Naive thymus-derived CD8-positive, alpha-beta T cell (primary cell): ENCODE results near the gene OAS2. TPM values are rescaled to one million over a fixed set of nuclear protein-coding genes. Genes with fewer than 3 reads are reported as not detected.

Experiments
- ATAC-seq, 2 donors: fragments of 150-1000 bp; cut with Tn5 transposase in 1 of 2; sonication (Bioruptor Pico), chemical (Tn5 transposase) in 1 of 2; 1 replicate in 1 of 2; 2 replicates in 1 of 2; pipeline ENCODE4 v1.10.0; 2021; ENCODE audit warnings: mild to moderate bottlenecking in 2 of 2, moderate library complexity in 2 of 2
- POLR2A ChIA-PET: fragments of 350-600 bp; sonication (Branson Sonifier 250); formaldehyde crosslinking; loops from one replicate; lab custom pipeline; 2021; ENCODE audit warnings: antibody characterized with exemption; lab: Charles Lee
- DNase-seq, 10 donors: peaks; one replicate each; pipeline versions ENCODE4 v3.0.0 to v3.0.0-alpha.2; 2020 to 2022
- H3K27ac Mint-ChIP-seq, 10 donors: one replicate each; pipeline ENCODE4 v1.8.0; 2020 to 2022; ENCODE audit warnings: mild to moderate bottlenecking in 10 of 10, mixed read lengths in 10 of 10, moderate library complexity in 4 of 10, inconsistent platforms in 1 of 10
- H3K27me3 Mint-ChIP-seq, 5 donors: one replicate each; pipeline ENCODE4 v1.8.0; 2021 to 2022; ENCODE audit warnings: mixed read lengths in 5 of 5
- H3K36me3 Mint-ChIP-seq, 3 donors: one replicate each; pipeline ENCODE4 v1.8.0; 2020 to 2022; ENCODE audit warnings: mixed read lengths in 3 of 3, mild to moderate bottlenecking in 2 of 3, inconsistent platforms in 1 of 3
- H3K4me1 Mint-ChIP-seq, 4 donors: one replicate each; pipeline ENCODE4 v1.8.0; 2021 to 2022; ENCODE audit warnings: mixed read lengths in 4 of 4
- H3K4me3 Mint-ChIP-seq, 10 donors: one replicate each; pipeline ENCODE4 v1.8.0; 2020 to 2022; ENCODE audit warnings: mild to moderate bottlenecking in 10 of 10, mixed read lengths in 10 of 10, moderate library complexity in 6 of 10, inconsistent platforms in 1 of 10
- H3K9me3 Mint-ChIP-seq, 9 donors: one replicate each; pipeline ENCODE4 v1.8.0; 2020 to 2022; ENCODE audit warnings: mixed read lengths in 9 of 9, mild to moderate bottlenecking in 3 of 9, inconsistent platforms in 1 of 9, moderate library complexity in 1 of 9
- polyA plus RNA-seq, 3 donors: library from polyadenylated mRNA; unstranded; fragments of 300-500 nt; fragmentation: Illumina TruSeq; gene quantifications; one replicate each; pipeline ENCODE4 v1.2.3, GENCODE V29; 2021
- total RNA-seq, 8 experiments: library from RNA in 2 of 8; stranded (reverse) in 2 of 8; gene quantifications; one replicate each; pipeline ENCODE4 v1.2.3 and lab custom pipeline; 2021 to 2026

The OAS2 gene
- total and polyA plus RNA-seq, 5 experiments from 2014 or later = 25.6 to 47.9 (median 40.9) TPM

- H3K4me1 Mint-ChIP-seq = peaks cover 10 to 33% (median 28%) of the 10 kb centered on the region in 4 donors
- no peaks in the 10 kb centered on the region for H3K9me3 Mint-ChIP-seq
- DNase-seq (peak in 8 of 10 donors; percentile 4 to 39 (median 32)), ATAC-seq (peak; percentile 78 to 91)
- peaks cover 0 to 2% (median 0%) of the 10 kb centered on the region in 3 donors for H3K36me3 Mint-ChIP-seq
- POLR2A ChIA-PET = no interaction called here
- peak within 1 kb of the TSS; percentile 73 to 89 (median 77) for H3K4me3 Mint-ChIP-seq
- H3K27me3 Mint-ChIP-seq = peaks cover 0 to 2% (median 0%) of the 10 kb centered on the region in 5 donors
- peak within 1 kb of the TSS in 9 of 10 donors; percentile 11 to 77 (median 39) for H3K27ac Mint-ChIP-seq
These were observed 78.5 kb downstream of the OAS2 start, which contains the start of gene DTX1 for GRCh38 chr12:113056631-113057488. Gene DTX1 (plus strand): TSS chr12:113056730. CDS start chr12:113058193, 1,463 bp downstream.

DNA sequence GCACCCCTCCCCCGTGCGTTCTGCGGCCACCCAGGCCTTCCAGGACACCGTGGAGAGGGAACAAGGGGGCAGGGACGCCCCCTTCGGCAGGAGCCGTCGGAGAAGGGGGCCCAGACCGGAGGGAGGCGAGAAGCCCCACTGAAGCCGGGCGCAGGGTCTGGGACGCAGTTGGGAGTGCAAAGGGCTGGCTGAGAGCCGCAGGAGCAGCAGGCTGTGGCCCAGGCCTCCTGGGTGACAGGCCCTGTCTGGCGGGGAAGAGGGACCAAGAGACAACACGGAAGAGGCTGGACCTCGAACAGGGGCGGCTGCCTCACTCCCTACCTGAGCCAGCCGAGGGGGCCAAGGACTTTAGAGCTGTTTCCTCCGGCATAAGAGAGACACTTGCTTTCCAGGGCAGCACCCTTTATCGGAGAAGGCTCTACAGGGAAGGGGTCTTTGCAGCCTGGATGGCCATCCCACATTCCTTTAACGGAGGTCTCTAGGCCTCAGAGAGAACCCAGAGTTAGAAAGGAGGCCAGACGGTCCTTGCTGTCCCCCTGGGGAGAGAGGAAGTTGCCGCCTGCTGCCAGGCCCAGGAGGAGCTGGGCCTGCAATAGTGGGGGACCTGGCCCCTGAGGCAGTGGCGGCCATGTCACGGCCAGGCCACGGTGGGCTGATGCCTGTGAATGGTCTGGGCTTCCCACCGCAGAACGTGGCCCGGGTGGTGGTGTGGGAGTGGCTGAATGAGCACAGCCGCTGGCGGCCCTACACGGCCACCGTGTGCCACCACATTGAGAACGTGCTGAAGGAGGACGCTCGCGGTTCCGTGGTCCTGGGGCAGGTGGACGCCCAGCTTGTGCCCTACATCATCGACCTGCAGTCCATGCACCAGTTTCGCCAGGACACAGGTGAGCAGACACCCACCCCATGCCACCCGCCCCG lies 79.5 kb downstream of the OAS2 start:
- Mint-ChIP-seq H3K4me3 (peak overlapping the region; percentile 29 to 84 (median 68)), H3K27ac (peak overlapping the region in 4 of 10 donors; percentile 24 to 41 (median 30)), H3K4me1 (peaks cover 10 to 33% (median 19%) of the 10 kb centered on the region in 4 donors), H3K9me3 (no peaks in the 10 kb centered on the region), H3K27me3 (peaks cover 0 to 2% (median 0%) of the 10 kb centered on the region in 5 donors), H3K36me3 (peaks cover 0 to 2% (median 0%) of the 10 kb centered on the region in 3 donors)
- POLR2A ChIA-PET = no interaction called here
- no peak for ATAC-seq
- DNase-seq = no peak

- ATAC-seq (no peak), DNase-seq (no peak)
- no peaks in the 10 kb centered on the region for H3K9me3 Mint-ChIP-seq
- H3K4me1 Mint-ChIP-seq = peaks cover 6 to 31% (median 15%) of the 10 kb centered on the region in 4 donors
- H3K27ac Mint-ChIP-seq = no peak overlapping the region
- POLR2A ChIA-PET = no interaction called here
- peaks cover 0 to 2% (median 0%) of the 10 kb centered on the region in 5 donors for H3K27me3 Mint-ChIP-seq
- peak overlapping the region in 1 of 10 donors; percentile 16 for H3K4me3 Mint-ChIP-seq
- peaks cover 0 to 2% (median 0%) of the 10 kb centered on the region in 3 donors for H3K36me3 Mint-ChIP-seq
These were observed 80.2 kb downstream of the OAS2 start for GRCh38 chr12:113058553-113058952.

DNA sequence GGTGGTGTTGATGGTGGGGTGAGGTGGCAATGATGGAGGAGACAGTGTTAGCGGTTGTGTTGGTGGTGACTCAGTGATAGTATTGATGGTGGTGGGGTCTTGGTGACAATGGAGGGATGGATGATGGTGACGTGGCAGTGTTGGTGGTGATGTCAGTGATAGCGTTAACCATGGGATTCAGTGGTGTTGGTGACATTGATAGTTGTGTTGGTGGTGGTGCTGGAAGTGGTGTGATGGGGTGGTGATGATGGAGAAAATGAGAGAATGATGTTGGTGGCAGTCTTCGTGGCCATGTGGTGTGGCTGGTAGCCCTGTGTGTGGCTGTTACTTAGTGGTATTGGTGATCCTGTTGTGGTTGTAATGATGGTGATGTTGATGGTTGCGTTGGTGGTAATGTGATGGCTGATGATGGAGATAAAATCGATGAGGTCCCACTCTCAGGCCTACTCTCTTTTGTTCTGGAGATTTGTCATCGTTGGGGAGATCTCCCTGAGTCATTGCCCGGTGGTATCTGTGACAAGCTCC lies 80.8 kb downstream of the OAS2 start:
- Mint-ChIP-seq H3K36me3 (peaks cover 0 to 2% (median 0%) of the 10 kb centered on the region in 3 donors), H3K27ac (no peak overlapping the region), H3K4me1 (peaks cover 6 to 34% (median 17%) of the 10 kb centered on the region in 4 donors), H3K9me3 (no peaks in the 10 kb centered on the region), H3K4me3 (no peak overlapping the region), H3K27me3 (peaks cover 0 to 2% (median 0%) of the 10 kb centered on the region in 5 donors)
- DNase-seq (no peak), ATAC-seq (no peak)
- POLR2A ChIA-PET = no interaction called here

DNA sequence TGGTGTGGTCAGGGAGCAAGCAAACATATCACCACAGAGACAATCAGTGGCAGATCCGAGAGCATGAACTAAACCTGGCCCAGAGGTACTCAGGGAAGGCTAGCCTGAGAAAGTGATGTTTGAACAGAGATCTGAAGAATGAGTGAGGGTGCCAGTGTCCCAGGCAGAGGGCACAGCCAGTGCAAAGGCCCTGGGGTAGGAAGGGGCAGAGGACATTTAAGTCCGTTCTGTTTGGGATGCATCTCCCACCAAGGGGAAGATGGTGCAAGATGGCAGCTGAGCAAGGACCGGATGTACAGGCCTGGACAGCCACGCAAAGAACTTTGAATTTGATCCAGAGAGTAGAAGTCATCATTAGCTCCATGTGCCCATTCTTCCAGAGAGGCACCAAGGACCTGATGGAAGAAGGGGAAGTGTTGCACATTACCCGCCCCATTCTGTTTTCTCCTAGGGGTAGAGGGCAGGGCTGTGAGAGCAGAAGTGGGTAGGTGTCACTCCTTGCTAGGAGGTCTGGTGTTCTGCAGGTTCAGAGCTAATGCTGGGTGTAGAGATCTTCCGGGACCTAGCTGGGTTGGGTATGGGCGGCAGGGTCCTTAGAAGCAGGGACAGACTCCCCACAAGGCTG lies 82.1 kb downstream of the OAS2 start:
- Mint-ChIP-seq H3K27me3 (no peaks in the 10 kb centered on the region), H3K4me3 (no peak overlapping the region), H3K36me3 (peaks cover 0 to 2% (median 2%) of the 10 kb centered on the region in 3 donors), H3K27ac (peak overlapping the region in 2 of 10 donors; percentile 2 to 63), H3K4me1 (peaks cover 12 to 31% (median 20%) of the 10 kb centered on the region in 4 donors), H3K9me3 (no peaks in the 10 kb centered on the region)
- DNase-seq (no peak), ATAC-seq (no peak)
- POLR2A ChIA-PET = no interaction called here

DNA sequence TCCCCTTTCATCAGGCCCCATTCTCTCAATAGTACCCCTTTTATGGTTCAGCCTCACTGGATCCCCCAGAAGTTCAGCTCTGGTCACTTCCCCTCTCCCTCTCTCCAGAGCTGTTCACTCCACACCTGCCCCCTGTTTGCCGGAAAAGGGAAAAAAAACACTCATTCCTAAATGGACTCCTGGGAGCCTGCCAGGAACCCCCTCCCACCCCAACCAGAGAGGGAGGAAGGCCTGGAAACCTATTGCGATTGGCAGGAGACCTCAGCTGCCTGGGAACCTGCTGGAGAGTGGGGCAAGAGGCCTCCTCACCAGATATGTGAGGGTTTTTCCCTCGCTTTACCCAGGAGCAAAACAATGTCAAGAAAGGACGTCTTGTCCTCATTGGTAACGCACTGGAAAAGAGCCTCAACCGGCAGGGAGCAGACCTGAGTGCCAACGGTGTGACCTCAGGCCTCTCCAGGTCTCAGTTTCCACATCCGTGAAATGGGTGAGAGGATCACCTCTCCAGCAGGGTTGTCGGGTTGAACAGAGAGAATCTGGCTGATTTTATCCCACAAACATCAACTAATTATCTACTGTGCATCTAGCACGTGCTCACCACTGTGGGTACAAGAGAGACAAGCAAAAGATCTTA lies 82.9 kb downstream of the OAS2 start:
- Mint-ChIP-seq H3K27me3 (no peaks in the 10 kb centered on the region), H3K27ac (peak overlapping the region in 2 of 10 donors; percentile 51 to 66), H3K9me3 (no peaks in the 10 kb centered on the region), H3K4me3 (no peak overlapping the region), H3K36me3 (peaks cover 0 to 2% (median 2%) of the 10 kb centered on the region in 3 donors), H3K4me1 (peaks cover 13 to 30% (median 22%) of the 10 kb centered on the region in 4 donors)
- DNase-seq = no peak
- no peak for ATAC-seq
- POLR2A ChIA-PET = no interaction called here

Other genes with a start within 250 kb of the OAS2 start
- gene RPH3A, start 186.8 kb upstream of the OAS2 start, total RNA-seq = not detected
- gene RPH3A, start 186.8 kb upstream of the OAS2 start, polyA plus RNA-seq = not detected
- gene OAS1, start 71.6 kb upstream of the OAS2 start, total RNA-seq = 1 to 10 TPM; 3.2 to 4.0 TPM
- 10 to 100 TPM in 1 of 3 donors, 1 to 10 TPM in 2; 5.7 to 22.9 (median 9.0) TPM for gene OAS1, start 71.6 kb upstream of the OAS2 start, polyA plus RNA-seq
- 10 to 100 TPM; 13.6 to 16.8 TPM for gene OAS3, start 40.0 kb upstream of the OAS2 start, total RNA-seq
- gene OAS3, start 40.0 kb upstream of the OAS2 start, polyA plus RNA-seq = 10 to 100 TPM in 2 of 3 donors, 1 to 10 TPM in 1; 9.1 to 21.3 (median 16.8) TPM
- gene DTX1, start 78.2 kb downstream of the OAS2 start, total RNA-seq = 1 to 10 TPM; 2.8 to 4.1 TPM
- 1 to 10 TPM in 1 of 3 donors, under 1 TPM in 2; 0.09 to 1.5 (median 0.48) TPM for gene DTX1, start 78.2 kb downstream of the OAS2 start, polyA plus RNA-seq
- under 1 TPM; 0.44 to 0.47 TPM for gene RASAL1, start 157.2 kb downstream of the OAS2 start, total RNA-seq
- gene RASAL1, start 157.2 kb downstream of the OAS2 start, polyA plus RNA-seq = under 1 TPM; 0.13 to 0.76 (median 0.23) TPM
- under 1 TPM in 1 of 2 experiments, not detected in 1; 0.39 TPM for gene CFAP73, start 171.2 kb downstream of the OAS2 start, total RNA-seq
- gene CFAP73, start 171.2 kb downstream of the OAS2 start, polyA plus RNA-seq = not detected
- 10 to 100 TPM; 76.1 to 81.8 TPM for gene DDX54, start 207.0 kb downstream of the OAS2 start, total RNA-seq
- 10 to 100 TPM; 17.9 to 38.2 (median 24.3) TPM for gene DDX54, start 207.0 kb downstream of the OAS2 start, polyA plus RNA-seq
- gene RITA1, start 207.2 kb downstream of the OAS2 start, total RNA-seq = 10 to 100 TPM; 12.8 to 17.1 TPM
- gene RITA1, start 207.2 kb downstream of the OAS2 start, polyA plus RNA-seq = 10 to 100 TPM; 22.9 to 26.2 (median 24.6) TPM
- 10 to 100 TPM; 81.2 to 83.0 TPM for gene TPCN1, start 242.9 kb downstream of the OAS2 start, total RNA-seq
- 10 to 100 TPM in 2 of 3 donors, 1 to 10 TPM in 1; 6.7 to 16.5 (median 11.0) TPM for gene TPCN1, start 242.9 kb downstream of the OAS2 start, polyA plus RNA-seq